Fibroblast of peridontal ligament (primary cell): ENCODE data around the gene NYAP2.

Source experiments
- DNase-seq: peaks from one replicate; pipeline ENCODE4 v3.0.0-alpha.2; 2010; ENCODE audit errors: extremely low read depth

The NYAP2 gene

GRCh38 chr2:225399504-225399903 lies at the start of gene NYAP2:
NYAP2 (plus strand) TSS chr2:225399710; CDS start chr2:225408881, 9,171 bp downstream.
- DNase-seq, result no peak

- DNase-seq, result no peak
These were observed 45.9 kb upstream of the NYAP2 start for GRCh38 chr2:225353579-225354085.

- DNase-seq, result peak; percentile 58
These were observed 45.2 kb upstream of the NYAP2 start for GRCh38 chr2:225354281-225354774.

- DNase-seq, result no peak
These were observed 43.7 kb upstream of the NYAP2 start for GRCh38 chr2:225355788-225356187.

- no peak for DNase-seq
These were observed 32.8 kb upstream of the NYAP2 start for GRCh38 chr2:225366731-225367130.

GRCh38 chr2:225367482-225367881 lies 32.0 kb upstream of the NYAP2 start:
- no peak for DNase-seq

- no peak for DNase-seq
These were observed 20.5 kb upstream of the NYAP2 start for GRCh38 chr2:225378984-225379383.

- DNase-seq, result no peak
These were observed 19.7 kb upstream of the NYAP2 start for GRCh38 chr2:225379856-225380255.

- DNase-seq, result no peak
These were observed 17.9 kb upstream of the NYAP2 start for GRCh38 chr2:225381609-225382008.

- no peak for DNase-seq
These were observed 1.1 kb upstream of the NYAP2 start for GRCh38 chr2:225398372-225398771.

- DNase-seq, result peak; percentile 67
These were observed 576 bp downstream of the NYAP2 start for GRCh38 chr2:225400060-225400511.

- no peak for DNase-seq
These were observed 1.3 kb downstream of the NYAP2 start for GRCh38 chr2:225400546-225401400.

- no peak for DNase-seq
These were observed 2.8 kb downstream of the NYAP2 start for GRCh38 chr2:225402210-225402776.

- no peak for DNase-seq
These were observed 11.9 kb downstream of the NYAP2 start for GRCh38 chr2:225411452-225411851.

- no peak for DNase-seq
These were observed 14.3 kb downstream of the NYAP2 start for GRCh38 chr2:225413786-225414185.

- no peak for DNase-seq
These were observed 15.4 kb downstream of the NYAP2 start for GRCh38 chr2:225414902-225415301.

- DNase-seq, result no peak
These were observed 15.8 kb downstream of the NYAP2 start for GRCh38 chr2:225415341-225415740.

GRCh38 chr2:225415792-225416191 lies 16.3 kb downstream of the NYAP2 start:
- no peak for DNase-seq

- DNase-seq, result no peak
These were observed 17.3 kb downstream of the NYAP2 start for GRCh38 chr2:225416616-225417367.

- DNase-seq, result no peak
These were observed 19.5 kb downstream of the NYAP2 start for GRCh38 chr2:225419033-225419432.

- DNase-seq, result no peak
These were observed 22.6 kb downstream of the NYAP2 start for GRCh38 chr2:225422145-225422544.

- DNase-seq, result no peak
These were observed 25.8 kb downstream of the NYAP2 start for GRCh38 chr2:225425284-225425683.
